GM21619 (cell line): ENCODE results near the gene FRRS1.
"Not testable (repeated sequence)": the region's sequence is repeated elsewhere in the genome, so short reads cannot be mapped to it uniquely, and the experiment has no call there.

Experiments used
- ATAC-seq: cut with Tn5 transposase; IDR thresholded peaks from one replicate; pipeline ENCODE4 v1.9.1; 2021; ENCODE audit not compliant: unreplicated experiment

Gene FRRS1, protein sequence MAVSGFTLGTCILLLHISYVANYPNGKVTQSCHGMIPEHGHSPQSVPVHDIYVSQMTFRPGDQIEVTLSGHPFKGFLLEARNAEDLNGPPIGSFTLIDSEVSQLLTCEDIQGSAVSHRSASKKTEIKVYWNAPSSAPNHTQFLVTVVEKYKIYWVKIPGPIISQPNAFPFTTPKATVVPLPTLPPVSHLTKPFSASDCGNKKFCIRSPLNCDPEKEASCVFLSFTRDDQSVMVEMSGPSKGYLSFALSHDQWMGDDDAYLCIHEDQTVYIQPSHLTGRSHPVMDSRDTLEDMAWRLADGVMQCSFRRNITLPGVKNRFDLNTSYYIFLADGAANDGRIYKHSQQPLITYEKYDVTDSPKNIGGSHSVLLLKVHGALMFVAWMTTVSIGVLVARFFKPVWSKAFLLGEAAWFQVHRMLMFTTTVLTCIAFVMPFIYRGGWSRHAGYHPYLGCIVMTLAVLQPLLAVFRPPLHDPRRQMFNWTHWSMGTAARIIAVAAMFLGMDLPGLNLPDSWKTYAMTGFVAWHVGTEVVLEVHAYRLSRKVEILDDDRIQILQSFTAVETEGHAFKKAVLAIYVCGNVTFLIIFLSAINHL

GRCh38 chr1:99766378-99766800, at the start of gene FRRS1:
Gene FRRS1, minus strand, starts transcription at chr1:99766635. Its CDS starts 17,867 bp downstream, at chr1:99748768.
- ATAC-seq, result peak; percentile 96

- ATAC-seq, result no peak
Measured at GRCh38 chr1:99814373-99814900, 48.0 kb upstream of the FRRS1 start.

- ATAC-seq, result no peak
Measured at GRCh38 chr1:99811747-99812146, 45.3 kb upstream of the FRRS1 start.

GRCh38 chr1:99811075-99811474, 44.6 kb upstream of the FRRS1 start:
- no peak for ATAC-seq

GRCh38 chr1:99808391-99809115, 42.1 kb upstream of the FRRS1 start:
- ATAC-seq, result peak; percentile 97

- ATAC-seq, result no peak
Measured at GRCh38 chr1:99806882-99807281, 40.4 kb upstream of the FRRS1 start.

DNA sequence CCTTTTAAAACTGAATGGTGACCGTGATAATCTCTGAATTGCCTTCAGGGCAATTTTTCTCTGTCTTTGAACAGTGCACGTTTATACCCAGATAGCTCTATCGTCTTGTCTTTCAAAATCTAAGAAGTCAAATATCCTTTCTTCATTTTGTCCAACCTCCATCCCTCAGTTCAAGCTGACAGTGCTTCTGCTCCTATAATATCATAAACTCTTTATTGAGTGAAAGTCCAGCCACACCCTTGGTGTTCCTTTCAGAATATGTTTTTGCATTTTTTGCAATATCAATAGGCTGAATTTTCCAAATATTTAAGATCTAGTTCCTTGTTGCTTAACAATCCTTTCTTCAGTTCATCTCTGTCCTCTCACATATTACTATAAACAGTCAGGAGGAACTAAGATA, 35.1 kb upstream of the FRRS1 start:
- ATAC-seq, result no peak

- not testable (repeated sequence) for ATAC-seq
Measured at GRCh38 chr1:99793861-99794260, 27.4 kb upstream of the FRRS1 start.

GRCh38 chr1:99789715-99790114, 23.3 kb upstream of the FRRS1 start:
- no peak for ATAC-seq

DNA sequence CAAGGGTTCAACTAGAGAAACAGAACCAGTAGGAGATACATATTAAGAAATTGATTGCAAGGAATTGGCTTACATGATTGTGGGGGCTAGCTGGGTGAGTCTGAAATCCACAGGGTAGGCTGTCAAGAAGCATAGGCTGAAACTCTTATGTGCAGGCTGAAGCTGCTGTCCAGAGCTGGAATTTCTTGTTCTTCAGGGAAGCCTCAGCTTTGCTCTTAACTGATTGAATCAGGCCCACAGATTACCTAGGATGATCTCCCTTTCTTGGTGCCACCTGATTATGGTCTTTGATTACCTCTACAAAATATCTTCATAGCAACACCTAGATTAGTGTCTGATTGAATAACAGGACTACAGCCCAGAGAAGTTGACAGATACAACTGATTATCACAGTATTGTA, 22.5 kb upstream of the FRRS1 start:
- ATAC-seq, result no peak

DNA sequence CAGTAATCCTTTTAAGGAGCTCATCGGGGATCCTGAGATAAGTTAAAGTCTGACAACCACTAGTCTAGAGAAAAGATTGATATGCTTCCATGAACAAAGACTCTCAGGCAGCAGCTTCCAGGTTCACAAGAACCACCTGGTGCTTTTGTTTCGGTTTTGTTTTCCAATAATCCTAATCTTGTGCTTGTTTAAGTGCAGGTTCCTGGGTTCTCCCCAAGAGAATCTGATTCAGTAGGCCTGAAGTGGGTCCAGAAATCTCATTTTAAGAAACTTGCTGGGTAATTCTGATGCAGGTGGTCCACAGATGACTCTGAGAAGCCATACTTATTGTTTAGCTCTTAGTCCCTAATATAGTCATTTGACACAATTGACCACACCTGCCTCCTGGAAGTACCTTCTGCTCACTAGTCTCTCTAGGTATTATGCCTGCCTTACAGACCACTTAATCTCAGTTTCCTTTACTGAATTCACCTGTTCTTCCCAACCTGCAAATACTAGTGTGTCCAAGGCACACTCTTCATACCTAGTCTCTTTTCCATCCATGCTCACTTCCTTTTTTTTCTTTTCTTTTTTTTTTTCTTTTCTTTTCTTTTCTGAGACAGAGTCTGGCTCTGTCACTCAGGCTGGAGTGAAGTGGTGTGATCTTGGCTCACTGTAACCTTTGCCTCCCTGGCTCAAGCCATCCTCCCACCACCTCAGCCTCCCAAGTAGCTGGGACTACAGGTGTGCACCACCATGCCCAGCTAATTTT, 20.5 kb upstream of the FRRS1 start:
- ATAC-seq, result peak; percentile 57

DNA sequence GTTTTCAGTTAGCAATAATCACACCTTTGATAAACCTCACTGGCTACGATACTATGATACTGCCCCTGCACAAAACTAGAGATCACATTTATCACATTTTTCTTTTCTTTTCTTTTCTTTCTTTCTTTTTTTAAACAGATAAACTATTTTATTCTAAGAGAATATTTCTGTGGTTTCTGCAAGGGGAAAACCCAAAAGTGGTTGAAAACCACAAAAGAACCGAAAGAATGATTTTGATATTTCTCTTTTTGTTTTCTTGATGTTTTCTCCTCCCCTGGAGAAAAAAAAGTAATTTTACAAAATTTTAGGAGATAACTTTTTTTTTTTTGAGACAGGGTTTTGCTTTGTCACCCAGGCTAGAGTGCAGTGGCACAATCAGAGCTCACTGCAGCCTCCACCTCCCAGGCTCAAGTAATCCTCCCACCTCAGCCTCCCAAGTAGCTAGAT, 18.4 kb upstream of the FRRS1 start:
- peak; percentile 35 for ATAC-seq

GRCh38 chr1:99784143-99784542, 17.7 kb upstream of the FRRS1 start:
- ATAC-seq, result peak; percentile 45

DNA sequence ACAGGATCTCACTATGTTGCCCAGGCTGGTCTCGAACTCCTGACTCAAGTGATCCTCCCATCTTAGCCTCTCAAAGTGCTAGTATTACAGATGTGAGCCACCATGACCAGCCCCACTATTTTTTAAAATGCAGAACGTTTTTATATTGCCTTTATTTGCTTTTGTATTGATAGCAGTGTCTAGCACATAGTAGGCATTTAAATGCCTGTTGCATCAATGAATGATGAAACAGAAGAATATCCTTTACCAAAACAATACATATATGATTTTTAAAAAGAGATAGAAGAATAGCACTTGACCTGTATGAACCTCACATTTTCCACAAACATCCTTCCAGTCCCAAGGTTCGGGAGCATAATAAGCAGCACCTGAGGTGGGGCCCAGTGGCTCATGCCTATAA, 16.5 kb upstream of the FRRS1 start:
- ATAC-seq, result no peak

GRCh38 chr1:99782397-99782796, 16.0 kb upstream of the FRRS1 start:
- no peak for ATAC-seq

DNA sequence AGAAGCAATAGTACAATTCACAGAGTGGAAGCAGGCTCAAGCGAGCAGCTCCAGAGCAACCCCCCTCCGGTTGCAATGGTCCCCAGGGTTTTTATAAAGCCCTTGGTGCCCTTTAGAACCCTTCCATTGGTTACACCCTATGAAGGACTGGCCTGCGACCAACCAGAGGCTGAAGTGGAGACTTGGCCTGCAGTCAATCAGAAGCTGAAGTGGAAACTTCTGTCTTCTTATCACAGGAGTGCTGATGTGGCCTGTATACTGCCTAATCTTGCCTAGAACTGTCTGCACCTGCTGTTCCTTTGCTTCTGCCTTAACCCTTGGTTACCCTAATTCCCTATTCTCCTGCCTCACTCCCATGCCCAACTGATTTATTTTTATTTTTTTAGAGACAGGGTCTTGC, 15.4 kb upstream of the FRRS1 start:
- ATAC-seq, result no peak

GRCh38 chr1:99777752-99778151, 11.3 kb upstream of the FRRS1 start:
- no peak for ATAC-seq

- ATAC-seq, result no peak
Measured at GRCh38 chr1:99776120-99776519, 9.7 kb upstream of the FRRS1 start.

DNA sequence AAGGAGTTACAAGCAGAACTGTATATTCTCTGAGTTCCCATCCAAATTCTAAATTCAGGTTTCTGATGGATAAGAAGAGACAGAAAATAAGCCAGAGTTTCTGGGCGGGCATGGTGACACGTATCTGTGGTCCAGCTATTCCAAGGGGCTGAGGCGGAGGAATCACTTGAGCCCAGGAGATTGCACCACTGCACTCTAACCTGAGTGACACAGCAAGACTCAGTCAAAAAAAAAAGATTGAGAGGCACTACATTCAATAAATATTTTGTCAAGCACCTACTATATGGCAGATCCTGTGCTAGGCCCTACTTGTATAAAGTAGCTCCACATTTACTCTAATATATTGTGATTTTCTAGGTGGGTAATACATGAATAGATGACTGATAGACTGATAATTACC, 6.4 kb upstream of the FRRS1 start:
- no peak for ATAC-seq

DNA sequence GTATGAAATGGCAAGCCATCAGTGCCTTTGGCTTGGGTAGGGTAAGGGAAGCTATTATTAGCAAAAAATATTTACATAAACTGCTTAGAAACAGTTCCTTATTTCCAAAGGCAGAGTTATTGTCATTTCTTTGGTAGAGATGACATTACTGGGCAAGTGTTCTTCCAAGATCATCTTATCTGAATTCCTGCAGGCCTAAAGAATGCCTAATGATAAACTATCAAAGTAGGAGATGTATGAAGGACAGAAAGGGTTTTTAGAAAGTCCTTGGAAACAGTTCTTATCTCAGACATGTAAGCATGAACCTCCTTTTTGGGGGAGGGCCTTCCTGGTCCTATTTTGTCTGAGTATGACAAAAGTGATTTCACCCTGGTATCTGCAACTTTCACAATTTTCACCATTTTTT, 5.1 kb upstream of the FRRS1 start:
- no peak for ATAC-seq
